Activated naive CD4-positive, alpha-beta T cell treated with anti-CD3 and anti-CD28 coated beads, Interleukin-2, amount 50 U/mL, for 16 hours (primary cell): Measurements from ENCODE around the gene SGMS1.
"Not testable (repeated sequence)": the region's sequence is repeated elsewhere in the genome, so short reads cannot be mapped to it uniquely, and the experiment has no call there.

Source experiments
- DNase-seq: peaks from one replicate; pipeline ENCODE4 v3.0.0-alpha.2; 2020

Gene SGMS1

DNA sequence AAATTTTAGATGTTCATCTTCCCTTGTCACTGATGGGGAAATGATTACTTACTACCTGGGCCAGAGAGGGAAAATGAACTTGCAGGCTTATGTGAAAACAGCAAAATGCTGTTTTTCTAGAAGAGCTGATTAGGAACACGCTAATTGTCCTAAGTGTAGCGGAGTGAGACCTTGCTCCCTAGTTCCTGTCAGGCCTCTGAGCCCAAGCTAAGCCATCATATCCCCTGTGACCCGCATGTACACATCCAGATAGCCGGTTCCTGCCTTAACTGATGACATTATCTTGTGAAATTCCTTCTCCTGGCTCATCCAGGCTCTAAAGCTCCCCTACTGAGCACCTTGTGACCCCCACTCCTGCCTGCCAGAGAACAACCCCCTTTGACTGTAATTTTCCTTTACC lies 120.6 kb downstream of the SGMS1 start:
- DNase-seq: not testable (repeated sequence)

DNA sequence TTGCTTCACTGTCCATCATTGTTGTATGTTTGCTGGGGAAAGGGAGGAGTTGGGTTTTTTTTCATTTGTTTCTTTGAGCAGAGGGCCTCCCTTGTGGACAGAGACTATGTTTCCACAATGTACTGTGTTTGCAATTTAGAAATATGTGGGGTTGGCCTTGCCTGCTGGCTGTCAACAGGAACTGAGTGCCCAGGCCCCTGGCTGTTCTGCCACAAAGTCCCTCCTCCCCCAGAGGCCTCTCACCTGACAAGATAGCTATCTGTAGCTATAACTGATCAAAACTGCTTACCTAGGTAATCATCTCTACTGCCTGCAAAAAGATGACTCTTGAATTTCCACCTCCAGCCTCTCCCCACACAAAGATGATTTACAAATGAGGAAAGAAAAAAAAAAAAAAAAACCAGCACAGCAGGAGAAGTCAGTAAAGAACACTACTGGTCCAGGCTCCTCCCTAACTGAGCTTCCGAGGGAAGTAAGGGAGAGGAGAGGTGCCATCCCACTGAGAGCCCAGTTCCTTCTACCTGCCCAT lies 121.8 kb downstream of the SGMS1 start:
- no peak for DNase-seq

DNA sequence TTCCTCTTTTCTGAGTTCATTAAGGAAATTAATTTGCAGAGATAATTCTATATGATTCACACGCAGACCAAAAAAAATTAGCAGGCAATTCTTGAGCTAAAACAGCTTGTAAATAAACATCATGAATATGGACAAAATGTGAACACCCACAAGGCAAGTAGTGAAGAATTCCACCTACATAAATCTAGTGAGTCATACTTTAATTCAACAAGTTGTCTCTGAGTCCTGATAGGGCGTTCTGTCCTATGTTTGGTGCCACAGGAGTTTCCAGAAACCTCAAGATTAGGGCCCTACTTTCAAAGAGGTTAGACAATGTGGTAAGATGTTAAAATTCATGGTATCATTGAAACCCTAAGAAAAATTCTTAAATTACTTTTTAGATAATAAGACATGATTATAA lies 122.3 kb downstream of the SGMS1 start:
- no peak for DNase-seq

DNA sequence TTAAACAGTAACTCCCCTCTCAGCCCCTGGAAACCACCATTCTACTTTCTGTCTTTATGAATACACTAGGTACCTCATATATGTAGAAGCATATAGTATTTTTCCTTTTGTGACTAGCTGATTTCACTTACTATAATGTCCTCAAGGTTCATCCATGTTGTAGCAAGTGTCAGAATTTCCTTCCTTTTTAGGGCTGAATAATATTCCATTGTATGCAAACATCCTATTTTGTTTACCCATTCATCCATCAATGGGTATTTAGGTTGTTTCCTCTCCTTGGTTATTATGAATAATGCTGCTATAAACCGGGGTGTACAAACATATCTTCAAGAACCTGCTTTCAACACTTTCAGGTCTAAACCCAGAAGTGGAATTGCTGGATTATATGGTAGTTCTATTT lies 125.3 kb downstream of the SGMS1 start:
- no peak for DNase-seq

DNA sequence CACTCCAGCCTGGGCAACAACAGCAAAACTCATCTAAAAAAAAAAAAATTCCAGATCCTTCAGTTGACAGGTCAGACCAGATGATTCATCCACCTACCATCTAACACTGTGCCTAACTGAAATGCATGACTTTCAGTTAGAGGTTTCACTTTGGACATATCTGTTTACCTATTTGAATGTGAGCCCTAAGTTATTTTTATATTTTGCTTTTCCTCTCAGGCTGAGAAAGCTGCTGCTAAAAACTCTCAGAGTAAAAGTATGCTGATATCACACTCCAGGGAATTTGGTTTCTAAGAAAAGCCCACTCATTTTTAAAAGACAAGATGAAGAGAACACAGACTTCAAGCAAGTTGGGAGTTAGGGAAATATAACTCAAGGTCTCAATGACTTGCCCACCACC lies 126.0 kb downstream of the SGMS1 start:
- no peak for DNase-seq

DNA sequence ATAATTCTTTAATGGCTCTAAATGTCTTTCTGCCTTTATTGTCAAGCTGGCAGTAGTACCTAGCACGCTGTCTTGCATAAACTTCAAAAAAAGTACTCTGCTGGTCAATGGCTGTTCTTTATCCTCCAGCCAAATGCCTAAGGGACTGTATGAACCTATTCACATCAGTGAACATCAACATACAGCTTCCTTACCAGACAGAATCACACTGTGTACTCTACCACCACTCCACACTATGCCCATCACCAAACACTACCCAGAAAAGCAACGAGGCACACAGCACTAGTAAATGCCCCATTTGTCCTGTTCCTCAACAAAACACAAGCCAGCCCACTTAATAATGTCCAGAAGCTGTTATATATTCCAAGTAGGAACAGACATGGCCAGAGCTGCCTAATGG lies 127.5 kb downstream of the SGMS1 start:
- no peak for DNase-seq

DNA sequence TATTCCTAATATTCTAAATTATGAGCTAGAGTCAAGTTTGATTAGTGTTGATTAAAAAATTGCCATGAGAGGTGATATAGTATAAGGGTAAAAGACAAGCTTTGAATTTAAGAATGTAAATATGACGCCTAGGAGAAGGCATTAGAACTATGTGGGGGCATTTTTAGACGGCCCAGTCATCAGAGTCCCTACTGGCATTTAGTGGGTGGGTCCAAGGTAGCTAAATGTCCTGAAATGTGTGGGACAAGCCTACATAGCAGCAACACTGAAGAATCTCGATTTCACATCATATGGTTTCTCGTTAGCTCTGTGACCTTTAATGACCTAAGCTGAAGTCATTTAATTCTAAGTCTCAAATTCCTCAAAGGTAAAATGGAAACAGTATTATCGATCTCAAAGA lies 133.5 kb downstream of the SGMS1 start:
- DNase-seq: no peak

DNA sequence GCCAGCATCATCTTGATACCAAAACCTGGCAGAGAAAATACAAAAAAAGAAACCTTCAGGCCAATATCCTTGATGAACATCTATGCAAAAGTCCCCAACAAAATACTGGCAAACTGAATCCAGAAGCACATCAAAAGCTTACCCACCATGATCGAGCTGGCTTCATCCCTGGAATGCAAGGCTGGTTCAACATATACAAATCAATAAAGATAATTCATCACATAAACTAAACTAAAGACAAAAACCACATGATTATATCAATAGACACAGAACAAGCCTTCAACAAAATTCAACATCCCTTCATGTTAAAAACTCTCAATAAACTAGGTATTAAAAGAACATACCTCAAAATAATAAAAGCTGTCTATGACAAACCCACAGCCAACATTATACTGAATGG lies 139.2 kb downstream of the SGMS1 start:
- DNase-seq: not testable (repeated sequence)

DNA sequence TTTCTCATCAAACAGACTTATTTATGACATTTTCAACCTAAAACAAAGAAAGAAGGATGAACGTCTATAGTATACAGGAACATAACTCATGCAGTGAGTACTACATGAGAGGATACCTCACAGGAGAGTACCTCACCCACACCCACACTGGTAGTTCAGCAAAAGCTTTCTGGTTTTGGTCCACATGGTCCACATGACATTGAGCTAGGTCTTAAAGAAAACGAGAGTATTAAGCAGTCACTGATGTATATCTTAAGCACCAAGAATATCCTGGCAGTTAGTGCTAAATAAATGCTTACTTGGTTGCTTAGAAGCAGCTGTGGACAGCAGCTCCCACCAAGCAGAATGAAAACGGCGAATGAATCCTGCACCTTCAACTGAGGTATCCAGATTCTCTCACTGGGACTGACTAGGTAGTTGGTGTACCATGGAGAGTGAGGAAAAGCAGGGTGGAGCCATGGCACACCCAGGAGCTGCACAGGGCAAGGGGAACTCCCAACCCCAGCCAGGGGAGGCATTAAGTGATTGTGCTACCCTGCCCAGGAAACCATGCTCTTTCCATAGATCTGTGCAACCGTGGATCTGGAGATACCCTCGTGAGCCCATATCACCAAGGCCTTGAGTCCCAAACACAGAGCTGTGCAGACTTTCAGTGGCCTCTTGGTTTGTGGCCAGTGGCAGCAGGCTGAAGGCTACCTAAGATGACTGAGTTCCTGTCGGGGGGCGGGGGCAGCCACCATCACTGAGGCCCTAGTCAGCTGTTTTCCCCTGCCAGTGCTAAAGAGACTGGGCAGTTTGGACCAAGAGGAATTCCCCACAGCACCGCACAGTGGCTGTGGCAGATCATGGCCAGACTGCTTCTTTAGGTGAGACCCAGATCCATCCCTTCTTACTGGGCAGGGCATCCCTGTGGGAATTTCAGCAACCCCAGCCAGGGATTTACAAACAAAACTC lies 143.4 kb downstream of the SGMS1 start:
- DNase-seq: no peak

DNA sequence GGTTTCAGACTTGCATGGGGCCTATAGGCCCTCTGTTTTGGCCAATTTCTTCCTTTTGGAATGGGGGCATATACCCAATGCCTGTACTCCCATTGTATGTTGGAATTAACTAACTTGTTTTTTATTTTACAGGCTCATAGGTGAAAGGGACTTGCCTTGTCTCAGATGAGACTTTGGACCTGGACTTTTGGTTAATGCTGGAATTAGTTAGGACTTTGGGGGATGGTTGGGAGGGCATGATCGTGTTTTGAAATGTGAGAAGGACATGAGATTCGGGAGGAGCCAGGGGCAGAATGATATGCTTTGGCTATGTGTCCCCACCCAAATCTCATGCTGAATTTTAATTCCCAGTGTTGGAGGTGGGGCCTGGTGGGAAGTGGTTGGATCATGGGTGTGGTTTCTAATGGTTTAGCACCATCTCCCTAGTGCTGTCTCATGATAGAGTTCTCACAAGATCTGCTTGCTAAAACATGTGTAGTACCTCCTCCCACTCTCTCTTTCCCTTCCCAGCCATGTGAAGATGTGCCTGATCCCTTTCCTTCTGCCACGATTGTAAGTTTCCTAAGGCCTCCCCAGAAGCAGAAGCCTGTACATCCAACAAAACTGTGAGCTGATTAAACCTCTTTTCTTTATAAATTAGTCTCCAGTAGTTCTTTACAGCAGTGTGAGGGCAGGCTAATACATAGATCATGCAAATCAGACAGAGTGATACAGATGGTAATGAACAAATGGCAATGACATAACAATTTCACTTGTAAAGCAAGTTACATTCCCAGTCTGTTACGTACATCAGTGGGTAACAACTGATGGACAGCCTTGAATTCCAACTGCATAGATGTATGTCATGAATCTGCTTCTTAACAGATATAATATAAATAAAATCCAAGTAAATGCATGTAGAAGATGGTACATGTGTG lies 146.2 kb downstream of the SGMS1 start:
- DNase-seq: no peak

DNA sequence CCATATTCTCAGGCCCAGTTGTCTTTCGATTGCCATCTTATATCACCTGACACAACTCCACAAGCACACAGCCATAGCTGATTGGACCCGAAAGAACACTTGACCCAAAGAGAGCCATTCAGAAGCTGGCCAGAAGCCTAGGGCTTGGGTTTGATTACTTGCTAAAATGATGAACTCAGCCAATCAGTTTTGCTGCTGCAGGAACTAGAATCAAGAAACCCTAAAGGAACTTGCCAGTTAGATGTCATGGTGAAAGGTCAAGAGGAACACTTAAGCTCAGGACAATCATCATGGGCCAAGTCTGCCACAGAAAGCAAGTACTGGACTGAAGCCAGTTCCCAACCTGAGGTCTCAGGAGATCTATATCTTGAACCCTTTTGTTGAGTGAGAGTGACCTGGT lies 150.0 kb downstream of the SGMS1 start:
- no peak for DNase-seq

DNA sequence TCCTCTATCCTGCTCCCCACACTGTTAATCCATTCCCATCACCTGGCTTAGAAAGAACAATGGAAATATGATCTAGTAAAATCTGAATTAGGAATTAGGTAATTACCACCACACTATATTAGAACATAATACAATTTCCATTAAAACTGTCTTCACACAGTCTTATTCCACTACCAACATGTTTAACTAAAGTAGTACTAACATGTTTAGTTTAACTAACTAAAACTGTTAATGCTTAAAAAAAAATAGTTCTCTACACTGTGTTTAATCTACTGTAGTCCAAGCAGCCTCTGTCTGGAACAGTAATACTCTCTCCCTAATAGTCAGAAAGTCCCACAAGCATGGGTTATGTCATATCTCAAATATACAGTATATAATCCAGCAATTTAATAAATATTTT lies 150.8 kb downstream of the SGMS1 start:
- no peak for DNase-seq

DNA sequence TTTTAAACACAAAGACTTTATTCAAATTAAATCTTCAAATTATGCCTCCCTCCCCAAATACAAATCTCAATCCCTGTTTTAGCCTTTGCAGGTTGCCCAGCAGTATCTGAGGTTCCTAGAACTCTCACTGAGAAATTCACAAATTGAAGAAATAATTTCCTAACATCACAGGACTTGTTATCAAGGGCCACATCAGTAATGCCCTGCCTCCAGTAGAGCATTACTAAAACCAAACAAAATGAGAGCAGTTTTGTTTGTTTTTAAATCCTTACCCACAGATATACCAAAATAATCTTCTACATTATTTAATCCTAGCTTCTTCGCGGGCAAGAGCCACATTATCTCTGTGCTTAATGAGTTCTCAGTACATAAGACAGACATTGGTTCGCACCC lies 152.2 kb downstream of the SGMS1 start:
- DNase-seq: no peak

DNA sequence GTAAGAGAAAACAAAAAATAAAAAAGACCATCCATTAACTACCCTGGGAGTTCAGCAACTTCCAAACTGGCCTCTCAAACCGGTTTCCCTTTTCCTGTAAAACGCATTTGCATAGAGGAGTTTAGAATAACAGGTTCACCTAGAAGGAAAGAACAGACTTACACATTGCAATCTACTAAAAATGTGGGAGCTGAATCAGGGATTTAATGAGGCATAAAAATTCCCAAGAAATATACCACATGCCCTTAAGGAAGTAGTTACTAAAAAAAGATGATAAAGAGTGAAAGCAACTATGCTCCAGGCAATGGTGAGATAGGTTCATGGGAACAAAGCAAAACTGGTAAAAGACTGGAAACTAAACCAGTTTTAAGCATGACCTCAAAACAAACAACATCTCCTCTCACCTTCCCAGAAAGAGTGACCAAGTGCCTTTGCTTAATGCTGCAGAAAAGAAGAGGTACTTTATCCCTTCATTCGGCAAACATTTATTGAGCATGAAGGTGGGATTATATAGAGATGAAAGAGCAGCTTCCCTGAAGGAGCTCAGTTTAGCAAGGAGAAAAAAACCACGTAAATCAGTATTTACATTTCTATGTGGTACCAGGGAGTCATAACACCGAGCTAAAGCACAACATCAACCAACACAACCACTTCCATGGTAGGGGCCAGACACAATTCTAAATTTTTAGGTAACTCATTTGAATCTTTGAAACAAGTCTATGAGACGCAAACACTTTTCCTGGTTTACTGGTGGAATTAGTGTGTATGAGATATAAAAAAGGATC lies 152.8 kb downstream of the SGMS1 start:
- DNase-seq: no peak

DNA sequence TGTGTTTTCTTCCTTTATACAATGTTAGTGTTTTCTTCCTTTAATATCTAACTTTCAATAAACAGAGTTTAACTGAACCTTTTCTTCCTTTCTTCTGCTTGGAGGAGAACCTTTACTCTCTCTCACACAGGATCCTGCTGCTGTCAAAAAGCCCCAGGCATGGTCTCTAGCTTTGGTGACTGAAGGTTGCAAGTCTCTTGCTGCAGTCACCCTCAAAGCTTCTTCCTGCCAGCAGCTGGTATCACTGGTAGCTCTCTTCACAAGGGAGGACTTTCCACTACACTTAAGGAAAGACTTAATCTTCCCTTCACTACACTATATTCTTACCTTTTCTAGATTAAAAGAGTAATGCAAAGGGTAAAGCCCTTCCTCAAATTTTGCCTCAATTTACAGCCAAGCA lies 153.4 kb downstream of the SGMS1 start:
- no peak for DNase-seq

DNA sequence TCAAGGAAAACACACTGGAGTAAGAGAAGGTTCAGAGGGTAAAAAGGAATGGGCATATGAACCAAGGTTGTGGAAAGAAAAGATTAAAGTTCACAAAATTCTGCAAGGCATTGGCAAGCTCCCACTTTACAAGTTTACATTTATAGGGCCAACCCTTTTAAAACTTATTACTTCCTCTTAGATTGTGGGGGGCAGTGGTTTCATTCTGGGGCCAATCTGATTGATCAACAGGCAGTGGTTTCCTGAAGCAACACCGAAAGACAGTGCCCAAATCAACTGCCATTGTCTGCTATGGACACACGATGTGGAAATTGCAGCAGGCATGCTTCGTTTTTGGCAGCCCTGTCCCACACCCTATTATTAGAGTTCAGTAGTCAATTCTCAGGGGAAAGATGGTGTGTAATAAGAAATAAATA lies 154.0 kb downstream of the SGMS1 start:
- no peak for DNase-seq

DNA sequence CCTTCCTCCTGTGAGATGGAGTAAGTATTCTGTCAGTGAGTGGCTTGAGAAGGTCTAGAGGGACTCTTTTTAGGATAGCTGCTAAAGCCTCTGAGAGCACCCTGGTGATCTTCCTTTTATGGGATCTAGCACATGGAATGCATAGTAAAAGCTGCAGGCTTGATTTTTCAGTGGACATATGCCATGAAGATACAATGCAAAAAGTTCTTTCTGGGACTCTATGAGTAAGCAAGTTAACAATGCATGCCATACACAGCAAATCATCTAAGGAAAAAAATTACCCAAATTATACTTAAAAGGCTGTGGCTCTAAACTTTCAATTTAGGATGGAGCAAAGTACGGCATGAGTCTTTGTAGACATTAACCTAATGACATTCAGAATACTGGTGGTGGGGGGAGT lies 154.5 kb downstream of the SGMS1 start:
- DNase-seq: no peak

DNA sequence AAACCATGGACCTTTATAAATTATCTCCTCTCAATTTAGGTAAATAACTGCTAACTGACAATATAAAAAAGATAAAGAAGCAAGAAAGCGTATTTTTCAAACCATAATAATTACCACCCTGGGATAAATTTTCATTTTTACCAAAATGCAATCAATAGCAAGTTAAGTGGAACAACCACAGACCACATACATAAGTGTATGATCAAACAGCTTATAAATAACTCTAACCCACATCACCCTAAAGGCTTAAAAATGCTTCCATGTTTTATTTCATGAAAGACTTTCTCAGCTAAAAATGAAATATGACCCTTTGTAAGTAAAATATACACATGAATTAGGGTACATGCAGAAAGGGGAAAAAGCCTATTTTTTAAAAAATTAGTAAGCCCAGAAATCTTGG lies 156.5 kb downstream of the SGMS1 start:
- no peak for DNase-seq

DNA sequence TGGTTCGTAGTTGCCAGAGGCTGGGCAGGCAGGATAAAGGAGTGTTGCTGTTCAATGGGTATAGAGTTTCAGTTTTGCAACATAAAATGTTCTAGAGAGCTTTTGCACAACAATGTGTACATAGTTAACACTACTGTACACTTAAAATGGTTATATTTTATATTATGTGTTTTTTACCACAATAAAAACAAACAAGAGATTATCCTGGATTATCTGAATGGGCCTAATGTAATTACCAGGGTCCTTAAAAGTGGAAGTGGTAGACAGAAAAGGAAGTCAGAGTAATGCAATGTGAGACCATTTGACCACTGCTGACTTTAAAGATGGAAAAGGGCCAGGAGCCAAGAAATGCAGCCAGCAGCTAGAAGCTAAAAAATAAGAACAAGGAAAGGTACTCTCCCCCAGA lies 159.7 kb downstream of the SGMS1 start:
- DNase-seq: no peak

DNA sequence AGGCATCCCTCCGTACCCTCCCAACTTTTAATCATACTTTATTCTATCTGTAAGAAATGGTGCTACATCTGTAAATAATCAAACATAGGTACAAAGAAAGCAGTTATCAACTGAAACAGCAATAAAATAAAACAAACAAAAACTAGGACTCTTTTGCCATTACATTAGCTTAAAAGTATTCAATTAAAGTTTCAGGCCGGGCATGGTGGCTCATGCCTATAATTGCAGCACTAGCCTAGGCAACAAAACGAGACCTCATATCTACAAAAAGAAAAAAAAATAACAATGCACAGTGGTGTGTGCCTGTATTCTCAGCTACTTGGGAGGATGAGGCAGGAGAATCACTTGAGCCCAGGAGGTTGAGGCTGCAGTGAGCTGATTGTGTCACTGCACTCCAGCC lies 161.9 kb downstream of the SGMS1 start:
- no peak for DNase-seq

DNA sequence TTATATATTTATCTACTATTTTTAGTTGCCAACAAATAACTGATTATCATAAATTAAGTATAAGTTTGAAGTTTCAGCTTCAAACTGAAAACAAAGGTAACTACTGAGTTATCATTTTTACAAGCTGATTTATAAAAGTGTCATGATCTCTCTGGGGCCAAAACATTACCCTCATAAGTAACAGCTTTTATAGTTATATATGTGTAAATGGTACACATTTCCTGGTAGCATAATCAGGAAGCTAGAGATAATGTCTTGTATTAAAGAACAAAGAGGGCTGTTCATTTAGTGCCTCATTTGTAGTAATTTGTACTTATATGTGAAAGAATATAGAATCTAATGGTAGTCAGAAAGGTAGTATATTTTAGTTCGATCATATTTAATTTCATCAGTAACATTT lies 162.6 kb downstream of the SGMS1 start:
- DNase-seq: no peak

DNA sequence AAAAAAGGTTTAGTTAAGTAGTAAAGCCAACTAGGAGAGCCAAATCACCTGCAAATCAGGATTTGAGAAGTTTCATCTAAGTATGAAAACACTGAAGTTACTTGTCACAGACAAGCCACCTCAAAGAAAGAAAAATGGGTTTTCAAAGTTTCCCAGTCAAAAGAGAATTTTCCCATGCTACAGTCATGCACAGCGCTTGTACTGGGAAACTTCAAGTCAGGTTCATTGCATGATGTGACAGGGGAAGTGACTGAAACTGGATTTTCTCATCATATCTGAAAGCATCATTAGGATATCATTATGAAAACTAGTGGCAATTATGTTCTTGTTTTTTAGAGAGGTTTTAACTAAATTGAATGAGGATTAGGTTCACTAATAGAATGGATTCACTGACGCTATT lies 167.0 kb downstream of the SGMS1 start:
- DNase-seq: no peak

DNA sequence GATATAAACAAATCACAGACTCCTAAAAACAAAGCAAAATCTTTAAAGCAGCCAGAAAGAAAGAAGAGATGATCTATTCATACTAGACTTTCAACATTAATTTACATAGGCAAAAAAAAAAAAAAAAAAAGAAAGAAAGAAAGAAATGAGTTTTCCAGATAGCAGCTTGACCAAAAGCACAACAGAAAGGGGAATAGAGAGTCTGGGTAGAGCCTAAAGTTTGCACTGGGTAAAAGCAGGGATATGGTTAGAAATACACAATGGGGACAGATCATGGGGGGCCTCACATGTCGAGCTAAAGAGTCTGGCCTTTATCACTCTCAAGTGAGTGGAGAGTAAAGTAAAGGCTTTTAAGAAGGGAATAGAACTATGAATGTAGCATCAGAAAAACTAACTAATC lies 169.8 kb downstream of the SGMS1 start:
- no peak for DNase-seq
